Measurements from ENCODE around the gene LMX1B. TPM values are rescaled to one million over a fixed set of nuclear protein-coding genes. Genes with fewer than 3 reads are reported as not detected.
A peak's percentile ranks its signal among the peaks of the same experiment; 100 is the strongest.

Gene LMX1B
- total and polyA plus RNA-seq, 2 of the 4 experiments (the other 2 are of a cell fraction): not detected

GRCh38 chr9:126636983-126637798, 23.5 kb downstream of the LMX1B start:
- 36% methylated on average over 4 of the region's 17 CpGs; no CpG with 5 or more reads in 1 of the 2 experiments for WGBS, 2 experiments (ENCODE audit: extremely low coverage in 2 of 2, insufficient read length in 1 of 2)

More at GRCh38 chr9:126636983-126637798, 23.5 kb downstream of the LMX1B start:
- ChIA-PET POLR2A (ENCODE audit: unreplicated experiment) (no interaction called here), CTCF (no interaction called here)
- H4K20me1 ChIP-seq (ENCODE audit: insufficient read depth, low read length): no peaks in the 10 kb centered on the region
- H2AFZ ChIP-seq (replicated peaks; ENCODE audit: low read length, poor library complexity): peak overlapping the region; percentile 58
- no peaks in the 10 kb centered on the region for H3K9me1 ChIP-seq (ENCODE audit: insufficient read depth, low read length)
- no peak overlapping the region for H3K56ac ChIP-seq (ENCODE audit: extremely low read depth, insufficient read depth, low read length)
- no peak overlapping the region for H3K9ac ChIP-seq (ENCODE audit: low read depth, low read length)
- ATAC-seq (ENCODE audit: low read depth) (no peak), DNase-seq (no peak)
- no peak for TF ChIP-seq ELK1 (IDR thresholded peaks at IDR 0.05; ENCODE audit: borderline replicate concordance, low read depth, low read length)
- no peak for TF ChIP-seq POLR2A (IDR thresholded peaks at IDR 0.05; ENCODE audit: low read depth, low read length)
- TF ChIP-seq SMC3 (IDR thresholded peaks at IDR 0.05; ENCODE audit: low read depth, low read length): no peak
- TF ChIP-seq RAD21 (IDR thresholded peaks at IDR 0.05; ENCODE audit: low read length): no peak
- TF ChIP-seq, protein P1, sequence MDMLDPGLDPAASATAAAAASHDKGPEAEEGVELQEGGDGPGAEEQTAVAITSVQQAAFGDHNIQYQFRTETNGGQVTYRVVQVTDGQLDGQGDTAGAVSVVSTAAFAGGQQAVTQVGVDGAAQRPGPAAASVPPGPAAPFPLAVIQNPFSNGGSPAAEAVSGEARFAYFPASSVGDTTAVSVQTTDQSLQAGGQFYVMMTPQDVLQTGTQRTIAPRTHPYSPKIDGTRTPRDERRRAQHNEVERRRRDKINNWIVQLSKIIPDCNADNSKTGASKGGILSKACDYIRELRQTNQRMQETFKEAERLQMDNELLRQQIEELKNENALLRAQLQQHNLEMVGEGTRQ (IDR thresholded peaks at IDR 0.05; ENCODE audit: low read depth, low read length): no peak
- no peak for TF ChIP-seq BHLHE40 (IDR thresholded peaks at IDR 0.05; ENCODE audit: low read depth, low read length)
- TF ChIP-seq, protein P2, sequence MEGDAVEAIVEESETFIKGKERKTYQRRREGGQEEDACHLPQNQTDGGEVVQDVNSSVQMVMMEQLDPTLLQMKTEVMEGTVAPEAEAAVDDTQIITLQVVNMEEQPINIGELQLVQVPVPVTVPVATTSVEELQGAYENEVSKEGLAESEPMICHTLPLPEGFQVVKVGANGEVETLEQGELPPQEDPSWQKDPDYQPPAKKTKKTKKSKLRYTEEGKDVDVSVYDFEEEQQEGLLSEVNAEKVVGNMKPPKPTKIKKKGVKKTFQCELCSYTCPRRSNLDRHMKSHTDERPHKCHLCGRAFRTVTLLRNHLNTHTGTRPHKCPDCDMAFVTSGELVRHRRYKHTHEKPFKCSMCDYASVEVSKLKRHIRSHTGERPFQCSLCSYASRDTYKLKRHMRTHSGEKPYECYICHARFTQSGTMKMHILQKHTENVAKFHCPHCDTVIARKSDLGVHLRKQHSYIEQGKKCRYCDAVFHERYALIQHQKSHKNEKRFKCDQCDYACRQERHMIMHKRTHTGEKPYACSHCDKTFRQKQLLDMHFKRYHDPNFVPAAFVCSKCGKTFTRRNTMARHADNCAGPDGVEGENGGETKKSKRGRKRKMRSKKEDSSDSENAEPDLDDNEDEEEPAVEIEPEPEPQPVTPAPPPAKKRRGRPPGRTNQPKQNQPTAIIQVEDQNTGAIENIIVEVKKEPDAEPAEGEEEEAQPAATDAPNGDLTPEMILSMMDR (conservative IDR thresholded peaks at IDR 0.05; ENCODE audit: low read depth, low read length): no peak
- TF ChIP-seq CHD1 (IDR thresholded peaks at IDR 0.05; ENCODE audit: low read depth, low read length): no peak
- no peak overlapping the region for H3K4me3 ChIP-seq (ENCODE audit: insufficient read depth, low read depth, low read length)
- H4K8ac ChIP-seq (ENCODE audit: low read depth in 2 of 2, low read length in 2 of 2): no peak overlapping the region
- H3K27me3 ChIP-seq (ENCODE audit: control insufficient read depth, insufficient read depth, low read length): peaks cover 98% of the 10 kb centered on the region
- H3K14ac ChIP-seq (replicated peaks; ENCODE audit: low read depth, low read length): no peak overlapping the region
- no peaks in the 10 kb centered on the region for H3K79me1 ChIP-seq (ENCODE audit: low read depth in 1 of 2, low read length in 2 of 2)
- no peaks in the 10 kb centered on the region for H3K4me1 ChIP-seq (ENCODE audit: control insufficient read depth, insufficient read depth, low read length)
- no peak overlapping the region for H3K23ac ChIP-seq (ENCODE audit: low read depth, low read length)
- H2AK5ac ChIP-seq (ENCODE audit: low read depth, low read length): no peak overlapping the region
- H2BK20ac ChIP-seq (ENCODE audit: low read depth, low read length): no peak overlapping the region
- dilution Hi-C loops (cut with HindIII; ENCODE audit: low sequenced_read_pairs, unreplicated experiment): no loop called here
- H2BK120ac ChIP-seq (ENCODE audit: low read depth, low read length): no peak overlapping the region
- in situ Hi-C loops (cut with MboI; ENCODE audit: low sequenced_read_pairs): no loop called here
- H3K4me2 ChIP-seq (ENCODE audit: low read depth, low read length): no peak overlapping the region
- no TSS peak for BruUV-seq (replicated peaks)
- H3K27ac ChIP-seq (ENCODE audit: insufficient read depth, low read length): no peak overlapping the region
- no peak overlapping the region for H2AK9ac ChIP-seq (replicated peaks; ENCODE audit: low read depth, low read length, poor library complexity)
- H4K5ac ChIP-seq (ENCODE audit: low read depth, low read length): no peak overlapping the region
- intact Hi-C loops (cut with micrococcal nuclease): no loop called here
- H3K36me3 ChIP-seq (ENCODE audit: control insufficient read depth, insufficient read depth, low read length): no peaks in the 10 kb centered on the region
- no peak overlapping the region for H4K91ac ChIP-seq (ENCODE audit: insufficient read depth, low read depth, low read length)
- no peaks in the 10 kb centered on the region for H3K9me3 ChIP-seq (ENCODE audit: control insufficient read depth, insufficient read depth, low read length)
- no peak overlapping the region for H3K4ac ChIP-seq (ENCODE audit: low read depth, low read length)
- no peak overlapping the region for H2BK15ac ChIP-seq (ENCODE audit: low read depth, low read length)
- no peak overlapping the region for H3K18ac ChIP-seq (ENCODE audit: low read depth, low read length)
- no peak overlapping the region for H2BK5ac ChIP-seq (ENCODE audit: low read depth, low read length, poor library complexity, severe bottlenecking)

All from IMR-90 (cell line).